ENCODE data around the gene FRMPD2. TPM values are rescaled to one million over a fixed set of nuclear protein-coding genes. Genes with fewer than 3 reads are reported as not detected.
"Not testable (repeated sequence)": the region's sequence is repeated elsewhere in the genome, so short reads cannot be mapped to it uniquely, and the experiment has no call there.

The FRMPD2 gene
- total RNA-seq, 1 experiment from 2014 or later = 0.27 TPM

- no peak for DNase-seq (ENCODE audit: low spot score)
- in situ Hi-C loops (cut with HindIII; ENCODE audit: low sequenced_read_pairs) = no loop called here
Observed at GRCh38 chr10:48292616-48293015, 18.1 kb upstream of the FRMPD2 start.

- in situ Hi-C loops (cut with HindIII; ENCODE audit: low sequenced_read_pairs) = no loop called here
- DNase-seq (ENCODE audit: low spot score) = no peak
Observed at GRCh38 chr10:48291190-48291589, 16.7 kb upstream of the FRMPD2 start.

- in situ Hi-C loops (cut with HindIII; ENCODE audit: low sequenced_read_pairs) = no loop called here
- no peak for DNase-seq (ENCODE audit: low spot score)
Observed at GRCh38 chr10:48290286-48290685, 15.8 kb upstream of the FRMPD2 start.

- peak; percentile 72 for DNase-seq (ENCODE audit: low spot score)
- in situ Hi-C loops (cut with HindIII; ENCODE audit: low sequenced_read_pairs) = no loop called here
Observed at GRCh38 chr10:48289501-48290238, 15.2 kb upstream of the FRMPD2 start.

GRCh38 chr10:48288661-48289060 lies 14.2 kb upstream of the FRMPD2 start:
- DNase-seq (ENCODE audit: low spot score) = no peak
- in situ Hi-C loops (cut with HindIII; ENCODE audit: low sequenced_read_pairs) = no loop called here

GRCh38 chr10:48287417-48288391 lies 13.2 kb upstream of the FRMPD2 start:
- peak; percentile 63 for DNase-seq (ENCODE audit: low spot score)
- in situ Hi-C loops (cut with HindIII; ENCODE audit: low sequenced_read_pairs) = no loop called here

GRCh38 chr10:48286356-48286755 lies 11.9 kb upstream of the FRMPD2 start:
- DNase-seq (ENCODE audit: low spot score) = no peak
- in situ Hi-C loops (cut with HindIII; ENCODE audit: low sequenced_read_pairs) = no loop called here

- DNase-seq (ENCODE audit: low spot score) = no peak
- in situ Hi-C loops (cut with HindIII; ENCODE audit: low sequenced_read_pairs) = no loop called here
Observed at GRCh38 chr10:48285710-48286109, 11.2 kb upstream of the FRMPD2 start.

- no peak for DNase-seq (ENCODE audit: low spot score)
- in situ Hi-C loops (cut with HindIII; ENCODE audit: low sequenced_read_pairs) = no loop called here
Observed at GRCh38 chr10:48284811-48285210, 10.3 kb upstream of the FRMPD2 start.

GRCh38 chr10:48284002-48284546 lies 9.6 kb upstream of the FRMPD2 start:
- DNase-seq (ENCODE audit: low spot score) = no peak
- in situ Hi-C loops (cut with HindIII; ENCODE audit: low sequenced_read_pairs) = no loop called here

GRCh38 chr10:48282829-48283228 lies 8.3 kb upstream of the FRMPD2 start:
- no peak for DNase-seq (ENCODE audit: low spot score)
- in situ Hi-C loops (cut with HindIII; ENCODE audit: low sequenced_read_pairs) = no loop called here

- in situ Hi-C loops (cut with HindIII; ENCODE audit: low sequenced_read_pairs); DNase-seq (ENCODE audit: low spot score): not testable (repeated sequence)
Observed at GRCh38 chr10:48281697-48282096, 7.2 kb upstream of the FRMPD2 start.

- in situ Hi-C loops (cut with HindIII; ENCODE audit: low sequenced_read_pairs) = no loop called here
- DNase-seq (ENCODE audit: low spot score) = no peak
Observed at GRCh38 chr10:48279081-48279751, 4.7 kb upstream of the FRMPD2 start.

GRCh38 chr10:48277093-48277492 lies 2.6 kb upstream of the FRMPD2 start:
- in situ Hi-C loops (cut with HindIII; ENCODE audit: low sequenced_read_pairs) = no loop called here
- no peak for DNase-seq (ENCODE audit: low spot score)

GRCh38 chr10:48273741-48274140 lies 755 bp downstream of the FRMPD2 start:
- DNase-seq (ENCODE audit: low spot score) = no peak
- in situ Hi-C loops (cut with HindIII; ENCODE audit: low sequenced_read_pairs) = no loop called here

- in situ Hi-C loops (cut with HindIII; ENCODE audit: low sequenced_read_pairs) = no loop called here
- no peak for DNase-seq (ENCODE audit: low spot score)
Observed at GRCh38 chr10:48272682-48273081, 1.8 kb downstream of the FRMPD2 start.

GRCh38 chr10:48271047-48271730 lies 3.3 kb downstream of the FRMPD2 start:
- no peak for DNase-seq (ENCODE audit: low spot score)
- in situ Hi-C loops (cut with HindIII; ENCODE audit: low sequenced_read_pairs) = no loop called here

GRCh38 chr10:48266528-48266927 lies 8.0 kb downstream of the FRMPD2 start:
- in situ Hi-C loops (cut with HindIII; ENCODE audit: low sequenced_read_pairs) = no loop called here
- DNase-seq (ENCODE audit: low spot score) = no peak

- in situ Hi-C loops (cut with HindIII; ENCODE audit: low sequenced_read_pairs) = no loop called here
- DNase-seq (ENCODE audit: low spot score) = no peak
Observed at GRCh38 chr10:48258105-48258504, 16.4 kb downstream of the FRMPD2 start.
